WERI-Rb-1 (cell line): ENCODE results near the gene TIMM29.

ENCODE experiments used
- DNase-seq: peaks from one replicate; pipeline ENCODE4 v3.0.0-alpha.2; 2020
- H3K27ac ChIP-seq: fragments of 250-450 bp; sonication (Bioruptor Pico); 2 replicates; pipeline ENCODE4 v1.5.1; 2020; ENCODE audit warnings: mild to moderate bottlenecking, moderate library complexity
- H3K27me3 ChIP-seq: fragments of 250-450 bp; sonication (Bioruptor Pico); 2 replicates; pipeline ENCODE4 v1.5.1; 2021; ENCODE audit warnings: mild to moderate bottlenecking, low read depth, moderate library complexity; ENCODE audit not compliant: insufficient read depth, severe bottlenecking
- H3K36me3 ChIP-seq: fragments of 250-450 bp; sonication (Bioruptor Pico); 2 replicates; pipeline ENCODE4 v1.5.1; 2020; ENCODE audit warnings: mild to moderate bottlenecking, moderate library complexity
- H3K4me3 ChIP-seq: 2 replicates; pipeline ENCODE4 v1.5.1; 2011; ENCODE audit warnings: low read depth, mild to moderate bottlenecking, control low read depth, low read length
- H3K9me3 ChIP-seq: fragments of 250-450 bp; sonication (Bioruptor Pico); 2 replicates; pipeline ENCODE4 v1.5.1; 2021; ENCODE audit warnings: mild to moderate bottlenecking, moderate library complexity; ENCODE audit not compliant: severe bottlenecking
- CTCF ChIP-seq: IDR thresholded peaks from 2 replicates; pipeline ENCODE4 v1.5.1; 2011; ENCODE audit warnings: low read depth, mild to moderate bottlenecking, control low read depth, inconsistent platforms, low read length

TIMM29 gene

DNA sequence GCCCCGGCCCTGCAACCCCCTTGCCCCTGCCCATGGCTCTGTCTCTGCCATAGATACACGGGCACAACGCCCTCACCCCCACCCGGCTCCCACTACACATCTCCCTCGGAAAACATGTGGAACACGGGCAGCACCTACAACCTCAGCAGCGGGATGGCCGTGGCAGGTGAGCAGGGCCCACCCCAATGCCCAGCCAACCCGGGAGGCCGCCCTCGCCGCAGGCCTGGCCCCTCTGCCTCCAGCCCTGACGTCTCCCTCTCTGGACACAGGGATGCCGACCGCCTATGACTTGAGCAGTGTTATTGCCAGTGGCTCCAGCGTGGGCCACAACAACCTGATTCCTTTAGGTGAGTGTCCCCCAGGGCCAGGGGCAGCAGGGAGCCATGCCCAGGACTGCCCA, 7.8 kb upstream of the TIMM29 start:
- Histone ChIP-seq H3K27ac (peak overlapping the region; percentile 85; the same call in 1 of the 2 replicates), H3K4me3 (no peak overlapping the region), H3K36me3 (peaks cover 77% of the 10 kb centered on the region), H3K9me3 (no peaks in the 10 kb centered on the region), H3K27me3 (no peaks in the 10 kb centered on the region)
- no peak for DNase-seq
- no peak for TF ChIP-seq CTCF

DNA sequence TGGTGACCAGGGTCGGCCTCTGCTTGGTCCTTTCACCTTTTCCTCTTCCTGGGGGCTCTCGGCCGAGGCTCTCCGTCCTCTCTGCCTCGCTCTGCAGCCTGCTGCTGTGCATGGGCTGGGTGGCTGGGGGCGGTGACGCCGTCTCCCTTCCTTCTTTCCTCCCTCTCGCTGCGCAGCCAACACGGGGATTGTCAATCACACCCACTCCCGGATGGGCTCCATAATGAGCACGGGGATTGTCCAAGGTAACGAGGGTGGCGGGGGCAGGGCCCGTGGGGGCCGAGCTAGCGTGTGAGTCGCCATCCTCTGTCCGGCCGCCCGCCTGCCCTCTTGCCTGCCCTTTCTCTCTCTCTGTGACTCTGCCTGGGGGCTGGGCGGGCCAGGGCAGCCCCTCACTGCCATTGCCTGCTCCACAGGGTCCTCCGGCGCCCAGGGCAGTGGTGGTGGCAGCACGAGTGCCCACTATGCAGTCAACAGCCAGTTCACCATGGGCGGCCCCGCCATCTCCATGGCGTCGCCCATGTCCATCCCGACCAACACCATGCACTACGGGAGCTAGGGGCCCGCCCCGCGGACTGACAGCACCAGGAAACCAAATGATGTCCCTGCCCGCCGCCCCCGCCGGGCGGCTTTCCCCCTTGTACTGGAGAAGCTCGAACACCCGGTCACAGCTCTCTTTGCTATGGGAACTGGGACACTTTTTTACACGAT, 7.3 kb upstream of the TIMM29 start:
- TF ChIP-seq CTCF, result no peak
- Histone ChIP-seq H3K27ac (peak overlapping the region; percentile 85; the same call in 1 of the 2 replicates), H3K4me3 (no peak overlapping the region), H3K9me3 (no peaks in the 10 kb centered on the region), H3K36me3 (peaks cover 75% of the 10 kb centered on the region), H3K27me3 (no peaks in the 10 kb centered on the region)
- no peak for DNase-seq

- TF ChIP-seq CTCF, result peak; percentile 71
- H3K4me3 ChIP-seq, result no peak overlapping the region
- H3K36me3 ChIP-seq, result peaks cover 72% of the 10 kb centered on the region
- H3K9me3 ChIP-seq, result no peaks in the 10 kb centered on the region
- no peaks in the 10 kb centered on the region for H3K27me3 ChIP-seq
- DNase-seq, result peak; percentile 62
- H3K27ac ChIP-seq, result peak overlapping the region; percentile 66
Observed at GRCh38 chr19:10921910-10922637, 6.5 kb upstream of the TIMM29 start.

DNA sequence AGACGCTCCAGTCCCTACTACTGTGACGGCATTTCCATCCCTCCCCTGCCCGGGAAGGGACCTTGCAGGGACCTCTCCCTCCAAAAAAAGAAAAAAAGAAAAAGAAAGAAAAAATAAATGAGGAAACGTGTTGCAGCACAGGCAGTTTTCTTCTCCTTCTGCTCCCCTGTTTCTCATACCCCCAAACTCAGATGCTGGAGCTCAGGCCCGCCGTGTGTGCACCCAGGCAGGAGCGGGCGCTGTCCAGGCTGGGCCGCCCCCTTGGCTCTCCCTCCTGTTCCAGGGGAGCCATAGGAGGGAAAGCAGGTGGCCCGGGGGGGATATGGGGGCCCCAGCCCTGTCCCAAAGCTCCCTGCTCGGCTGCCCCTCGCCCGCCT, 6.0 kb upstream of the TIMM29 start:
- peaks cover 67% of the 10 kb centered on the region for H3K36me3 ChIP-seq
- no peaks in the 10 kb centered on the region for H3K9me3 ChIP-seq
- H3K4me3 ChIP-seq, result no peak overlapping the region
- H3K27ac ChIP-seq, result peak overlapping the region; percentile 66
- TF ChIP-seq CTCF, result no peak
- no peak for DNase-seq
- H3K27me3 ChIP-seq, result no peaks in the 10 kb centered on the region

GRCh38 chr19:10923260-10924112, 5.1 kb upstream of the TIMM29 start:
- TF ChIP-seq CTCF, result no peak
- H3K9me3 ChIP-seq, result no peaks in the 10 kb centered on the region
- peak overlapping the region; percentile 66 for H3K27ac ChIP-seq
- H3K36me3 ChIP-seq, result peaks cover 67% of the 10 kb centered on the region
- no peaks in the 10 kb centered on the region for H3K27me3 ChIP-seq
- no peak overlapping the region for H3K4me3 ChIP-seq
- no peak for DNase-seq
